HFF-Myc (cell line): Measurements from ENCODE around the gene JAK2.

Experiments used
- DNase-seq: peaks from one replicate; pipeline ENCODE4 v3.0.0-alpha.2; 2011; ENCODE audit warnings: low read depth; ENCODE audit errors: extremely low read depth
- H3K4me3 ChIP-seq: replicated peaks from 2 replicates; pipeline ENCODE4 v1.5.1; 2011; ENCODE audit warnings: low read depth, mild to moderate bottlenecking, control low read depth, low read length
- CTCF ChIP-seq: IDR thresholded peaks from 2 replicates; pipeline ENCODE4 v1.5.1; 2012; ENCODE audit warnings: mild to moderate bottlenecking, low read depth, low read length, control low read depth; ENCODE audit errors: missing control alignments

The JAK2 gene

GRCh38 chr9:4965174-4965821 lies 19.8 kb upstream of the JAK2 start:
- no peak for TF ChIP-seq CTCF
- no peak overlapping the region for H3K4me3 ChIP-seq
- no peak for DNase-seq

- no peak for TF ChIP-seq CTCF
- no peak for DNase-seq
- no peak overlapping the region for H3K4me3 ChIP-seq
Measured at GRCh38 chr9:4967523-4967922, 17.5 kb upstream of the JAK2 start.

GRCh38 chr9:4969130-4969529 lies 15.9 kb upstream of the JAK2 start:
- H3K4me3 ChIP-seq: no peak overlapping the region
- DNase-seq: no peak
- no peak for TF ChIP-seq CTCF

DNA sequence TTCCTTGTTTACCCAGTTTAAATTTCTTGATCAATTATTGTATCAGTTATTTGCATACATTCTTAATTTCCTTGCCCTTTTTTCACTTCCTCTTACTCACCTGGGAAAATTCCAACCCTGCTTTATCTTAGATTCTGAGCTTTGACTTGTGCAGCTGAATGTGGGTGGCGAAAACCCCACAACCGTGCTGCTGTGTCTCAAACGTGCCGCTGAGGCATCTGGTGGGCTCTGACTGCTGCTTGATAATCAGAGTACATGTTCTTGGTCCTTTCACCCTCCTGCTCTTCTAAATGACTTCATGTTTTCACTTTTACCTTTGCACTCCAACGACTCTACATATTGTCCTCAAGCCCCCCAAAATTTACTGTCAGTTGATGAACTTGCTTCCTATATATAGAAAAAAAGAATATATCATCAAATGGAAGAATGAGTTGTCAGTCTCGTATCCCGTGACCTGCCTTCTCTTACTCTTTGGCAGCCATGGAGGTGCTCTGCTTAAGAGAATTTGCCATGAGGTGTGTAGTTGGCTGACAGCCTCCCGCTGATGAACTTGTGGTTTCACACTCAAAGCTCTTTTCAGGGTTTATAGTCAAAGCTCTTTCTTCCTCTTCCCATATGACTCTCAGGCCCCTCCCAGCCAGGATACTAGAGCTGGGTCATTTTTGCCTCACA lies 14.0 kb upstream of the JAK2 start:
- H3K4me3 ChIP-seq: no peak overlapping the region
- DNase-seq: no peak
- no peak for TF ChIP-seq CTCF

DNA sequence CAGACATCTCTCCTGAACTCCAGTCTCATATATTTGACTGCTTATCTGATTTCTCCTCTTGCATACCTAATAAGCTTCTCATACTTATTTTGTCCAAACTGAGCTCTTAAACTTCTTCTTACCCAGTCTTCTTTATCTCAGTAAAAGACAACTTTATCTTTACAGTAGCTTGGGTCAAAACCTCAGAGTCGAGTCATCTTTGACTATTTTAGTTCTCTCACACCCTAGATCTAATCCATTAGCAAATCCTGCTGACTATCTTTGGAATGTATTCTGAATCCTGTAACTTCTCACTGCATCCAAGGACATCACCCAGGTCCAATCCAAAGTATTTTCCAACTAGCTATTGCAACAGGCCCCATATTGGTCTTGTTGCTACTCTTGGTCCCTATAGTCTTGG lies 11.8 kb upstream of the JAK2 start:
- no peak overlapping the region for H3K4me3 ChIP-seq
- TF ChIP-seq CTCF: no peak
- DNase-seq: no peak

- no peak overlapping the region for H3K4me3 ChIP-seq
- no peak for DNase-seq
- no peak for TF ChIP-seq CTCF
Measured at GRCh38 chr9:4973902-4974301, 11.2 kb upstream of the JAK2 start.
